Sigmoid colon (tissue), 4 donors: ENCODE measurements around the gene CSF3R.

Experiments used
- EP300 ChIP-seq, 4 donors: sonication (generic); formaldehyde crosslinking; IDR thresholded peaks; one replicate each; pipeline ENCODE4 v1.6.1; 2017; ENCODE audit warnings: antibody characterized with exemption in 4 of 4
- POLR2AphosphoS5 ChIP-seq, 4 donors: sonication (generic); formaldehyde crosslinking; IDR thresholded peaks; one replicate each; pipeline ENCODE4 v1.6.1; 2017; ENCODE audit warnings: antibody characterized with exemption in 4 of 4
- TF ChIP-seq, protein P1 (sequence below), 4 experiments: fragments of 450-650 bp in 3 of 4; fragments of 200-600 bp in 1 of 4; IDR thresholded peaks; one replicate each; pipeline ENCODE4 v1.5.1; 2016 to 2019; ENCODE audit warnings: antibody characterized with exemption in 4 of 4, mild to moderate bottlenecking in 3 of 4, moderate library complexity in 2 of 4

DNA sequence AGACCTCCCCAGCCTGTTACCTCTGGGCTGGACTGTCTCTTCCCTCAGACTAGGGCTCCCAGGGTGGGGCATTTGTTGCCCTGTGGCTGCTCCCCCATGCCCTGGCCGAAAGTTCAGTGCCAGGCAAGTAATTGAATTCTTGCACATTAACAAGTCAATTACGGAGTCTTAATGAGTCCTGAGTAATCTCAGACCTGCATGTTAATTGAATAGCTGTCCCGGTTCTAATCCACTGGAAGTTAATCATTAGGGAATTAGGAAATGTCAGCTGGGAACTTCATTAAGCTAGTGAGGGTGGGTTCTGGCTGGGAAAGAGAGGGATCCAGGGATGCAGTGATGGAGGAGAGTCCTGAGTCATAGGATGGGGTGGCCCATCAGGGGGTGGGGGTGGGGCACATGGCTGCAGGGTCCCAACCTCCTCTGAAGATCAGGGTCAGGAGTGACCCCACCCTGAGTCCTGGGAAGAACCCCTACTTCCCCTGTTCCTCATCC lies 47.1 kb upstream of the CSF3R start:
- TF ChIP-seq POLR2AphosphoS5 (IDR thresholded peaks at IDR 0.05) (no peak), EP300 (IDR thresholded peaks at IDR 0.05) (no peak)
- TF ChIP-seq, protein P1, sequence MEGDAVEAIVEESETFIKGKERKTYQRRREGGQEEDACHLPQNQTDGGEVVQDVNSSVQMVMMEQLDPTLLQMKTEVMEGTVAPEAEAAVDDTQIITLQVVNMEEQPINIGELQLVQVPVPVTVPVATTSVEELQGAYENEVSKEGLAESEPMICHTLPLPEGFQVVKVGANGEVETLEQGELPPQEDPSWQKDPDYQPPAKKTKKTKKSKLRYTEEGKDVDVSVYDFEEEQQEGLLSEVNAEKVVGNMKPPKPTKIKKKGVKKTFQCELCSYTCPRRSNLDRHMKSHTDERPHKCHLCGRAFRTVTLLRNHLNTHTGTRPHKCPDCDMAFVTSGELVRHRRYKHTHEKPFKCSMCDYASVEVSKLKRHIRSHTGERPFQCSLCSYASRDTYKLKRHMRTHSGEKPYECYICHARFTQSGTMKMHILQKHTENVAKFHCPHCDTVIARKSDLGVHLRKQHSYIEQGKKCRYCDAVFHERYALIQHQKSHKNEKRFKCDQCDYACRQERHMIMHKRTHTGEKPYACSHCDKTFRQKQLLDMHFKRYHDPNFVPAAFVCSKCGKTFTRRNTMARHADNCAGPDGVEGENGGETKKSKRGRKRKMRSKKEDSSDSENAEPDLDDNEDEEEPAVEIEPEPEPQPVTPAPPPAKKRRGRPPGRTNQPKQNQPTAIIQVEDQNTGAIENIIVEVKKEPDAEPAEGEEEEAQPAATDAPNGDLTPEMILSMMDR (IDR thresholded peaks at IDR 0.05) = no peak
